SIG-M5 (cell line): ENCODE results near the gene GCNT1.
"Not testable (repeated sequence)": the region's sequence is repeated elsewhere in the genome, so short reads cannot be mapped to it uniquely, and the experiment has no call there.

ENCODE experiments used
- DNase-seq: peaks from one replicate; lab custom pipeline; 2025; lab: John Stamatoyannopoulos, UW

Gene GCNT1

GRCh38 chr9:76443887-76444286, 15.1 kb upstream of the GCNT1 start:
- no peak for DNase-seq

- DNase-seq: no peak
Measured at GRCh38 chr9:76444322-76444929, 14.6 kb upstream of the GCNT1 start.

- no peak for DNase-seq
Measured at GRCh38 chr9:76445976-76446375, 13.0 kb upstream of the GCNT1 start.

GRCh38 chr9:76448501-76448900, 10.5 kb upstream of the GCNT1 start:
- DNase-seq: no peak

- DNase-seq: no peak
Measured at GRCh38 chr9:76451234-76451633, 7.7 kb upstream of the GCNT1 start.

- DNase-seq: no peak
Measured at GRCh38 chr9:76452839-76453238, 6.1 kb upstream of the GCNT1 start.

GRCh38 chr9:76453785-76454184, 5.2 kb upstream of the GCNT1 start:
- no peak for DNase-seq

- no peak for DNase-seq
Measured at GRCh38 chr9:76454311-76454710, 4.7 kb upstream of the GCNT1 start.

GRCh38 chr9:76456202-76456926, 2.6 kb upstream of the GCNT1 start:
- DNase-seq: peak; percentile 20

GRCh38 chr9:76459694-76460635, 983 bp downstream of the GCNT1 start:
- no peak for DNase-seq

GRCh38 chr9:76462126-76462525, 3.1 kb downstream of the GCNT1 start:
- DNase-seq: no peak

- no peak for DNase-seq
Measured at GRCh38 chr9:76463211-76463610, 4.2 kb downstream of the GCNT1 start.

GRCh38 chr9:76464706-76465105, 5.7 kb downstream of the GCNT1 start:
- no peak for DNase-seq

GRCh38 chr9:76465442-76466298, 6.7 kb downstream of the GCNT1 start:
- DNase-seq: no peak

GRCh38 chr9:76466299-76466605, 7.3 kb downstream of the GCNT1 start:
- DNase-seq: no peak

- no peak for DNase-seq
Measured at GRCh38 chr9:76474419-76474818, 15.4 kb downstream of the GCNT1 start.

- no peak for DNase-seq
Measured at GRCh38 chr9:76475686-76476085, 16.7 kb downstream of the GCNT1 start.

GRCh38 chr9:76477818-76478217, 18.8 kb downstream of the GCNT1 start:
- not testable (repeated sequence) for DNase-seq

GRCh38 chr9:76478226-76478625, 19.2 kb downstream of the GCNT1 start:
- DNase-seq: no peak

GRCh38 chr9:76479337-76479736, 20.4 kb downstream of the GCNT1 start:
- DNase-seq: not testable (repeated sequence)

GRCh38 chr9:76486151-76486550, 27.2 kb downstream of the GCNT1 start:
- no peak for DNase-seq
